Dermis blood vessel endothelial cell (primary cell): ENCODE measurements around the gene WNT7B. TPM values are rescaled to one million over a fixed set of nuclear protein-coding genes. Genes with fewer than 3 reads are reported as not detected.

Experiments
- total RNA-seq: library from RNA; depleted of rRNA; stranded (reverse); fragments of >200 nt; gene quantifications from 2 replicates; pipeline ENCODE4 v1.2.3, GENCODE V29; 2014

The WNT7B gene
- total RNA-seq, 1 donor from 2014 or later, result not detected

Other genes with a start within 250 kb of the WNT7B start
- gene PPARA, start 173.4 kb upstream of the WNT7B start, total RNA-seq, result 12.5 and 20.6 TPM in 2 replicates